Activated CD4-positive, alpha-beta T cell treated with anti-CD3 and anti-CD28 coated beads, Interleukin-2, amount 50 U/mL, for 24 hours (primary cell): ENCODE results near the gene KIAA0825.

ENCODE experiments used
- DNase-seq, 2 donors: peaks; one replicate each; pipeline ENCODE4 v3.0.0-alpha.2; 2020; ENCODE audit warnings: low read depth in 1 of 2, low spot score in 1 of 2

Gene KIAA0825

DNA sequence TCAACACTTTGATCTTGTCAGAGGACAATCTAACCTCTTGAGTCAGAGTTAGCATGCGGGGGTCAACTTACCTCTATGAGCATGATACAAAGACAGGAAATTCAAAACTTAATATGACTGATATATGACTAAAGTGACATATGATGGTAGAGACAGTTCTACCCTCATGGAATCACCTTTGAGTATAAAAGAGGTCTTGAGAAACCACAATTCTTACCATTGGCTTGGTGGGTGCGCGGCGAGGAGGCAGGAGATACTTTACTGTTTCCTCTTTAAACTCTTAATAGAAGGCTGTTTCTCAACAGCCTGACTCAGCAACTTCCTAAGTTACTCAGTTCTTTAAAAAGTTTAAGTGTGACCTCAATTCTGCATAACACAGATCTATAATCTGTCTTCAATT, 372.8 kb downstream of the KIAA0825 start:
- DNase-seq: no peak

DNA sequence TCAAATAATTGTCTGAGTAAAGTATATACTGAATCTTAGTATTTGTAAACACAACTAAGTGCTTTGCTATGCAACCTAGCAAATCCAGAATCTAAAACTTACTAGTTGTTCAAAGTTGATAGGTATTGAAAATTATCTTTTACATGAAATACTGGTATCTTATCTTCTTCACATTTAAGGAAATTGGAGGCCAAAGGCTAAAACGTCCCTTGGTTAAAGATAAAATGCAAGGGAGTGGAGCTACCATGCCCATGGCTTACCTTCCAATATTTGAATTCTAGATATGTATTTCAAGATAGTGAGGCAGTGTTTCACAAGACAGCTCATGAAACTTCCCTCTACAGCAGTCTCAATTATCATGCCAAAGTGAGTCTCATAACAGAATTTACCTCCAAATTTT, 373.5 kb downstream of the KIAA0825 start:
- no peak for DNase-seq

DNA sequence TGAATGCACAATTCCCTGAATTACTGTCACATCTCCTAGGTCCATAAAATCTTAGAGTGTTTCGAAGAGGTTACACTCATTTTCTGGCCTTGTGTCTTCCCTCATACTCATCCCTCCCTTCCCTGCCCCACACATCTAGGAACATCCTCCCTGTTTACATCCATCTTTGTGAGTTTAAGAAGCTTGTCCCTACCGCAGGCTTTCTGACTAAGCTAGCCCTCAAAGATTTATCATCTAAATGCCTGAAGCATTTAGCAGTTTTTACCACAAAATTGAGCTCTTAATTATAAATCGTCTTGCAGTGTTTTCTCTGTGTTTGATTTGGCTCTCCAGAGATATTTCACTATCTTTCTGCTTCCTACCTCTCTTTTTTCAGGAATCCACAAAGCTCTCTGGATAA, 374.8 kb downstream of the KIAA0825 start:
- DNase-seq: no peak

DNA sequence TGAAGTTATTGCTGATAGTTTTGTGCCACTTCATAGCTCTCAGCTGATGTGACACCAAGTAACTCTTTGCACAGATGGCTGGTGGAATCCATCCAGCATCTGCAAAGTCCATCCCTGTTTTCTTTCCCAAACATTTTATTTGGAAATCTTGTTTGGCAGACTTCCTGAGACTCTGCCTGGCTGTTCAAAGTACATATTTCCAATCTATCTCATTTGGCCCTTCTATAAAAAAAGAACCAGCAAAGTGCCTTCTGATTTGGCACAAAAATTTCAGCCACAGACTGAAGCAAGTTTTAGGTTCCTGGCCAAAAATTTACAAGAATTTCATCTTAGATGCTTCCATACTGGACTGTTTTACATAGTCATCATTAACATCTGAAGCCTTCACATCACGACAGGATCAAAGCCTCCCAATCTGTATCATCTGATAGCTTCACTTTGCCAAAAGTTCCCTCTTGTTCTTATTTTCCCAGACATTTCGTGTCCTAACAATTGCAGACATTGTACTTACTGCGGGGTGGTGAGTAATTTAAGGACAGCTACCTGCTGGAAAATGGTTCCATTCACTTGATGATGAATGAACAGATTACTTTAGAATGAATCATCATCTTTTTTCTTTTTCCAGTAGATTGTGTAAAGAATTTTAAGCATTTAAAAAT, 377.3 kb downstream of the KIAA0825 start:
- no peak for DNase-seq

- DNase-seq: no peak
Observed at GRCh38 chr5:94240596-94240992, 377.8 kb downstream of the KIAA0825 start.

GRCh38 chr5:94240134-94240533, 378.3 kb downstream of the KIAA0825 start:
- no peak for DNase-seq

GRCh38 chr5:94239266-94239665, 379.1 kb downstream of the KIAA0825 start:
- no peak for DNase-seq

DNA sequence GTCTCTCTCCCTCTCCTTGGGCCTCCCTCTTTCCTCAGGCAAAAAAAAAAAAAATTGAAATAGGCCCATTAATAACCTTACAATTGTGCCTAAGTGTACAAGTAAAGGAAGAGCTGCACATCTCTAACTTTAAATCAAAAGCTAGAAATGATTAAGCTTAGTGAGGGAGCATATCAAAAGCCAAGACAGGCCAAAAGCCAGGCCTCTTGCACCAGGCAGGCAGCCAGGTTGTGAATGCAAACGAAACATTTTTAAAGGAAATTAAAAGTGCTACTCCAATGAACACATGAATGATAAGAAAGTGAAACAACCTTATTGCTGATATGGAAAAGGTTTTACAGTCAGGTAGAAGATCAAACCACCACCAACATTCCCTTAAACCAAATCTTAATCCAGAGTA, 383.4 kb downstream of the KIAA0825 start:
- no peak for DNase-seq

- DNase-seq: no peak
Observed at GRCh38 chr5:94228791-94229190, 389.6 kb downstream of the KIAA0825 start.

DNA sequence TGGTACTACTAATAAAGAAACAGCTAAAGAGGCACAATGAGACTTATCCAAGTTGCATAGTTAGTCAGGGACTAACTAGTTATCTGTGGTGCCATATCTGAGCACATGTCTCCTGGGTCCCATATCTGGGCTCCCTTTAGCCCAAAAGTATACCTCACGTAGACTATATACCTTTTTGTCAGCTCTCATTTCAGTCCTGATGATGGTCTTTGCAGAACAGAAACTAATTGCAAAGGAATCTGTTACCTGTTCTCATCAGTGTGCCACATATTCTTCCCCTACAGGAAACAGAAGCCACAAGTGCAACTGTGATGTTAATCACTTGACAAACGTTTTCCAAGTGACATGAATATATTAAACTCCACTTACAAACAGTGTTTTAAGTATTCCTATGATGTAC, 395.2 kb downstream of the KIAA0825 start:
- DNase-seq: no peak

GRCh38 chr5:94218374-94218773, 400.0 kb downstream of the KIAA0825 start:
- DNase-seq: no peak

- no peak for DNase-seq
Observed at GRCh38 chr5:94217745-94218144, 400.7 kb downstream of the KIAA0825 start.

GRCh38 chr5:94217216-94217615, 401.2 kb downstream of the KIAA0825 start:
- DNase-seq: no peak

DNA sequence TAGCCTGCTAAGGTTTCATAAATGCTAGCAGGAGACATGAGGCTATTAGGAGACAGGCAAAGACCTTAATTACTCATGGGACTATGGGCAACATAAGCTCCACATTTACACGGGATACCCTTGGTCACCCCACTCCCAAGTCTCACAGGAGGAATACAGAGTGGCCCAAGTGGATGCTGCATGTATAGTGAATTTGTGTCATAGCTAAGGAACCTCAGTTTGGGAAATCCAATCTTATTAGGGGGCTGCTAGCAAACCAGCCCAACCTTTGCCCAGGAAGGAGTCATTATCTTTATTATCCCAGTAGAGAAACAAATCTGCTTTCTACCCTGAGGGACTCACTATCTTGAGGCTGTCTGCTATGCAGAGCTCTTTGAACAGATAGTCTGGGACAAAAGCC, 405.9 kb downstream of the KIAA0825 start:
- DNase-seq: no peak

GRCh38 chr5:94209774-94210355, 408.5 kb downstream of the KIAA0825 start:
- no peak for DNase-seq

- no peak for DNase-seq
Observed at GRCh38 chr5:94209272-94209671, 409.1 kb downstream of the KIAA0825 start.

GRCh38 chr5:94199566-94199965, 418.8 kb downstream of the KIAA0825 start:
- DNase-seq: no peak

DNA sequence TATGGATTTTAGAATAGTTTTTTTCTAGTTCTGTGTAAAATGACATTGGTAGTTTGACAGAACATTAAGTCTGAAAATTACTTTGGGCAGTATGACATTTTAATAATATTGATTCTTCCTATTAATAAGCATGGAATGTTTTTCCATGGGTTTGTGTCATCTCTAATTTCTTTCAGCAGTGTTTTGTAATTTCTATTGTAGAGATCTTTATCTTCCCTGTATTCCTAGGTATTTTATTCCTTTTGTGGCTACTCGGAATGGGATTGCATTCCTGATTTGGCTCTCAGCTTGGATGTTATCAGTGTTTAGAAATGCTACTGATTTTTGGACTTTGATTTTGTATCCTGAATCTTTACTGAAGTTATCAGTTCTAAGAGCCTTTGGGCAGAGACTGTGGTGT, 420.4 kb downstream of the KIAA0825 start:
- DNase-seq: no peak

DNA sequence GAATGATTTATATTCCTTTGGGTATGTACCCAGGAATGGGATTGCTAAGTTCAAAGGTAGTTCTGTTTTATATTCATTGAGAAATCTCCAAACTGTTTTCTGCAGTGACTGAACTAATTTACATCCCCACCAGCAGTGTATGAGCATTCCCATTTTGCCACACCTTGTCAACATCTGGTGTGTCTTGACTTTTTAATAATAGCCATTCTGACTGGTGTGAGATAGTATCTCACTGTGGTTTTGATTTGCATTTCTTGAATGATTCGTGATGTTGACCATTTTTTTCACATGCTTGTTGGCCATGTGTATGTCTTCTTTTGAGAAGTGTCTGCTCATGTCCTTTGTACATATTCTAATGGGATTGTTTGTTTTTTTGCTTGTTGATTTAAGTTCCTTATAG, 421.5 kb downstream of the KIAA0825 start:
- no peak for DNase-seq

DNA sequence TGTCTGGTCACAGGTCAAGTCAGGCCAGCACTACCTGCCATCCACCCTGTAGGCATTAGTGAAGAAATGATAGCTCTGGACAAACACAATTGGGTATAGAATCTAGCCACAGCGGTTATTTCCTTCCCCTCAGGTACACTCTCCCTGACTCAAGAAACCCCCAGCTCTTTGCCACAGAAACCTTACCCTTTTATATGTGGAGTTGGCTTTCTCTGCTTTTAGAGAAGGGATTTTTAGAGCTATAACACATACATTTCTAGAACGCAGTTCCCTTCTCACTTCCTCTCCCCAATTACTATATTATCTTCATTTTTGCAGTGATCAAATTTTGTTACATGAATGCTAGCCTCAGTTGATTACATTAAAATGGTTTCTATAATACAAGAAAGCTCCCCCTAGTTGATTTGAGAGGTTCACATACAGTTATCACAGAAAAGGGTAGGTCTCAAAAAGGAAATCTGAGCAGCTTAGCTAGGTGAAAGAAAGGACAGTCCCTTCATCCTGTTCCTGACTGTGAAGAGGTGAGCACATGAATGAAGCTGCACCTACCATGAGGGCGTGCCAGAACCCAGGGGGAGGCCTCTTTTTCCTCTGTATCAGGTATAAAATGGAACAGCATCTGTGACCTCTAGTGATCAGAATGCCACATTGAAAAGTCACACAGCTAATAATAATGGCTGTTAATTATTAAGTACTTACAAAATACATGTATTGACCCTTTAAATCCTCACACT, 425.6 kb downstream of the KIAA0825 start:
- DNase-seq: no peak

DNA sequence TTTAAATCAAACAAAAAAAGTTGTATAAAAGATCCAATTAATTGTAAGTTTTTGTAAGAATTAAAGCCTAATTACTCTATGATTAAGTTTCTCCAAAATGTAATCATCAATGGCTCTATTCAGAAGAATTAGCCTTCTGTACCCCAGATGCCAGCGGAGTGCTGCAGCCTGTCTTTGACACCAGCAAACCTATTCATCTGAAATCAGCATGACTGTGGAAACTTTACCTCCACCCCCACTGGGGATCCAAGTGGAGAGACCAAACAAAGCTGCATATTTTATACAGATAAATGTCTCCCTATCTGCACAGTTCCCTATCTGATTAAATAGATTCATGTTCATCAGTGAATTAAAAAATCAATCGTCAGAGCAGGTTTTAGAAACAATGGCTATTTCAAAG, 426.8 kb downstream of the KIAA0825 start:
- no peak for DNase-seq

DNA sequence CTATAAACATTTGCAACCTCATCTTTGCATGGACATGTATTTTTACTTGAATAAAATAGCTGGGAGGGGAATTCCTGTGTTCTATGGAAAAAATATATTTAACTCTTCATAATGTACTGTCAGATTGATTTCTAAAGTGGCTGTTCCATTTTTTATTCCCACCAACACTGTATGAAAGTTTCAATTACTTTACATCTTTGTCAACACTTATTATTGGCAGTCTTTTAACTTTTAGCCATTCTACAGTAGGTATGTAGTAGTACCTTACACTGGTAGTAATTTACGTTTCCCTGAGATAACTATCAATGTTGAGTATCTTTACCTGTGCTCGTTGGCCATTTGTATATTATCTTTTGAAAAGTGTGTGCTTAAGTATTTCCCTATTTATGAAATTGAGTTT, 429.7 kb downstream of the KIAA0825 start:
- DNase-seq: no peak

DNA sequence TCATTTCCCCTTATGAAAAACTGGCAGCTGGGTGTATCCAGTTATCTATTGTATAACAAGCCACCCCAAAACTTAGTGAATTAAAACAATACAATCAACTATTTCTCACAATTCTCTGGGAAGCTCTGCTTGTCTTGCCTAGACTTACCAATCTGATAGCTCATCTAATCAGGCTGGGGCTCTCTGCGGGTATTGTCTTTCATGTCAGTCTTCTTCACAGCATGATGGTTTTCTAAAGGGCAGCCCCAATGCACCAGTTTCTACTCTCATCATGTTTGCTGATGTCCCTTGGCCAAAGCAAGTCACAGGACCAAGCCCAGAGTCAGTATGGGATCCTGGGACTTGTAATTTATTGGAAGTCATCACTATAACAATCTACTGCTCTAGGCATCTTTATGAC, 433.5 kb downstream of the KIAA0825 start:
- no peak for DNase-seq
